HG03565 (cell line): ENCODE results near the gene LMBRD1.
A peak's percentile ranks its signal among the peaks of the same experiment; 100 is the strongest.
"Not testable (repeated sequence)": the region's sequence is repeated elsewhere in the genome, so short reads cannot be mapped to it uniquely, and the experiment has no call there.

ENCODE experiments used
- ATAC-seq: cut with Tn5 transposase; IDR thresholded peaks from one replicate; pipeline ENCODE4 v1.9.1; 2021; ENCODE audit warnings: mild to moderate bottlenecking, moderate library complexity; ENCODE audit not compliant: unreplicated experiment

The LMBRD1 gene

GRCh38 chr6:69756907-69757306 lies 39.9 kb downstream of the LMBRD1 start:
- ATAC-seq = no peak

- no peak for ATAC-seq
These were observed 40.4 kb downstream of the LMBRD1 start for GRCh38 chr6:69756366-69756765.

GRCh38 chr6:69735027-69735426 lies 61.8 kb downstream of the LMBRD1 start:
- no peak for ATAC-seq

- peak; percentile 64 for ATAC-seq
These were observed 64.2 kb downstream of the LMBRD1 start for GRCh38 chr6:69732640-69733039.

GRCh38 chr6:69732045-69732444 lies 64.8 kb downstream of the LMBRD1 start:
- no peak for ATAC-seq

- no peak for ATAC-seq
These were observed 66.8 kb downstream of the LMBRD1 start for GRCh38 chr6:69729870-69730449.

GRCh38 chr6:69722683-69723082 lies 74.1 kb downstream of the LMBRD1 start:
- no peak for ATAC-seq

GRCh38 chr6:69719602-69720193 lies 77.1 kb downstream of the LMBRD1 start:
- ATAC-seq = peak; percentile 93

- ATAC-seq = no peak
These were observed 90.1 kb downstream of the LMBRD1 start for GRCh38 chr6:69706724-69707123.

GRCh38 chr6:69705954-69706353 lies 90.9 kb downstream of the LMBRD1 start:
- no peak for ATAC-seq

- ATAC-seq = no peak
These were observed 91.9 kb downstream of the LMBRD1 start for GRCh38 chr6:69704916-69705315.

GRCh38 chr6:69699655-69700054 lies 97.2 kb downstream of the LMBRD1 start:
- no peak for ATAC-seq

GRCh38 chr6:69696273-69696672 lies 100.5 kb downstream of the LMBRD1 start:
- ATAC-seq = peak; percentile 75

- ATAC-seq = no peak
These were observed 103.0 kb downstream of the LMBRD1 start for GRCh38 chr6:69693762-69694161.

GRCh38 chr6:69690986-69691385 lies 105.8 kb downstream of the LMBRD1 start:
- ATAC-seq = no peak

GRCh38 chr6:69680302-69680701 lies 116.5 kb downstream of the LMBRD1 start:
- no peak for ATAC-seq

- no peak for ATAC-seq
These were observed 123.5 kb downstream of the LMBRD1 start for GRCh38 chr6:69673298-69673697.

- no peak for ATAC-seq
These were observed 127.9 kb downstream of the LMBRD1 start for GRCh38 chr6:69668916-69669315.

- ATAC-seq = not testable (repeated sequence)
These were observed 130.0 kb downstream of the LMBRD1 start for GRCh38 chr6:69666779-69667178.

- ATAC-seq = no peak
These were observed 131.4 kb downstream of the LMBRD1 start for GRCh38 chr6:69665437-69665836.

GRCh38 chr6:69664551-69664950 lies 132.3 kb downstream of the LMBRD1 start:
- no peak for ATAC-seq

GRCh38 chr6:69663215-69663614 lies 133.6 kb downstream of the LMBRD1 start:
- peak; percentile 35 for ATAC-seq

GRCh38 chr6:69650703-69651102 lies 146.1 kb downstream of the LMBRD1 start:
- ATAC-seq = no peak
